DOHH2 (cell line): Measurements from ENCODE around the gene FCGR2B.

Source experiments
- CTCF ChIP-seq: fragments of 200-600 bp; sonication (generic); IDR thresholded peaks from one replicate; pipeline ENCODE4 v1.5.1; 2014; ENCODE audit warnings: antibody characterized with exemption, mild to moderate bottlenecking, low read depth, low read length; ENCODE audit not compliant: poor library complexity, severe bottlenecking
- EZH2phosphoT487 ChIP-seq: fragments of 200-600 bp; sonication (generic); IDR thresholded peaks from 2 replicates; pipeline ENCODE4 v1.6.1; 2017; ENCODE audit warnings: borderline replicate concordance, mild to moderate bottlenecking, antibody characterized with exemption, low read length, moderate library complexity, mixed read lengths

GRCh38 chr1:161726473-161727255 lies 63.7 kb downstream of the FCGR2B start:
- TF ChIP-seq CTCF = no peak
- TF ChIP-seq EZH2phosphoT487 = no peak
